Progenitor cell of endocrine pancreas (in vitro differentiated cells): Measurements from ENCODE around the gene IAPP. TPM values are rescaled to one million over a fixed set of nuclear protein-coding genes. Genes with fewer than 3 reads are reported as not detected.
A peak's percentile ranks its signal among the peaks of the same experiment; 100 is the strongest.
"Not testable (repeated sequence)": the region's sequence is repeated elsewhere in the genome, so short reads cannot be mapped to it uniquely, and the experiment has no call there.

Experiments
- DNase-seq: peaks from one replicate; pipeline ENCODE4 v3.0.0; 2021; ENCODE audit warnings: low spot score; ENCODE audit not compliant: unreplicated experiment
- H3K27ac Mint-ChIP-seq: 2 replicates; pipeline ENCODE4 v1.8.0; 2021; ENCODE audit warnings: mild to moderate bottlenecking, moderate library complexity, mixed read lengths
- H3K27me3 Mint-ChIP-seq: 2 replicates; pipeline ENCODE4 v1.8.0; 2021; ENCODE audit warnings: mixed read lengths
- H3K36me3 Mint-ChIP-seq: 2 replicates; pipeline ENCODE4 v1.8.0; 2022; ENCODE audit warnings: mixed read lengths; ENCODE audit not compliant: insufficient read depth
- H3K4me1 Mint-ChIP-seq: 2 replicates; pipeline ENCODE4 v1.8.0; 2021; ENCODE audit warnings: low read depth, mixed read lengths
- H3K4me3 Mint-ChIP-seq: 2 replicates; pipeline ENCODE4 v1.8.0; 2021; ENCODE audit warnings: low read depth, mild to moderate bottlenecking, moderate library complexity, mixed read lengths
- H3K9me3 Mint-ChIP-seq: 2 replicates; pipeline ENCODE4 v1.8.0; 2021; ENCODE audit warnings: low read depth, mixed read lengths
- total RNA-seq: library from RNA; stranded (reverse); gene quantifications from 2 replicates; pipeline ENCODE4 v1.2.1, GENCODE V29; 2021
- TF ChIP-seq, protein P1 (sequence below): fragments of 200-600 bp; sonication (generic); IDR thresholded peaks from one replicate; pipeline ENCODE4 v1.5.0; 2021; ENCODE audit warnings: antibody characterized with exemption, mild to moderate bottlenecking; ENCODE audit not compliant: unreplicated experiment

The IAPP gene
- total RNA-seq, 1 donor from 2014 or later = not detected

DNA sequence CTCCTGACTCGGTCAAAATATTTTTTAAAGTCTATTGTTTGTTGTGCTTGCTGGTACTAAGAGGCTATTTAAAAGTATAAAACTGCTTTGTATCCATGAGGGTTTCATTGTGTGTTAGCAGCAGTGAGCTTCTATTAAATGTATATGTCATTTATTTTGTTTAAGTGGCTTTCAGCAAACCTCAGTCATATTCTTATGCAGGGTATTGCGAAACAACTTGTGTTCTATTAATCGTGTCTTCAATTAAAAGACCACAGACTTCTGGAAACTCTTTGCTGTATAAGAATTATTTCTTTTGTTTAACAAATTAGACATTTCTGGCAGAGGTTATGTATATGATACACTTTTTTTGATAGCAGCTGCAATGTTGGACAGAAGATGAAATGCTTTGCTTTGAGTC lies 6.5 kb downstream of the IAPP start:
- peaks cover 21% of the 10 kb centered on the region for H3K27me3 Mint-ChIP-seq
- TF ChIP-seq, protein P1, sequence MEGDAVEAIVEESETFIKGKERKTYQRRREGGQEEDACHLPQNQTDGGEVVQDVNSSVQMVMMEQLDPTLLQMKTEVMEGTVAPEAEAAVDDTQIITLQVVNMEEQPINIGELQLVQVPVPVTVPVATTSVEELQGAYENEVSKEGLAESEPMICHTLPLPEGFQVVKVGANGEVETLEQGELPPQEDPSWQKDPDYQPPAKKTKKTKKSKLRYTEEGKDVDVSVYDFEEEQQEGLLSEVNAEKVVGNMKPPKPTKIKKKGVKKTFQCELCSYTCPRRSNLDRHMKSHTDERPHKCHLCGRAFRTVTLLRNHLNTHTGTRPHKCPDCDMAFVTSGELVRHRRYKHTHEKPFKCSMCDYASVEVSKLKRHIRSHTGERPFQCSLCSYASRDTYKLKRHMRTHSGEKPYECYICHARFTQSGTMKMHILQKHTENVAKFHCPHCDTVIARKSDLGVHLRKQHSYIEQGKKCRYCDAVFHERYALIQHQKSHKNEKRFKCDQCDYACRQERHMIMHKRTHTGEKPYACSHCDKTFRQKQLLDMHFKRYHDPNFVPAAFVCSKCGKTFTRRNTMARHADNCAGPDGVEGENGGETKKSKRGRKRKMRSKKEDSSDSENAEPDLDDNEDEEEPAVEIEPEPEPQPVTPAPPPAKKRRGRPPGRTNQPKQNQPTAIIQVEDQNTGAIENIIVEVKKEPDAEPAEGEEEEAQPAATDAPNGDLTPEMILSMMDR = no peak
- no peak overlapping the region for H3K4me3 Mint-ChIP-seq
- peaks cover 15% of the 10 kb centered on the region for H3K4me1 Mint-ChIP-seq
- H3K9me3 Mint-ChIP-seq = peaks cover 5% of the 10 kb centered on the region
- H3K36me3 Mint-ChIP-seq = no peaks in the 10 kb centered on the region
- no peak for DNase-seq
- H3K27ac Mint-ChIP-seq = no peak overlapping the region

DNA sequence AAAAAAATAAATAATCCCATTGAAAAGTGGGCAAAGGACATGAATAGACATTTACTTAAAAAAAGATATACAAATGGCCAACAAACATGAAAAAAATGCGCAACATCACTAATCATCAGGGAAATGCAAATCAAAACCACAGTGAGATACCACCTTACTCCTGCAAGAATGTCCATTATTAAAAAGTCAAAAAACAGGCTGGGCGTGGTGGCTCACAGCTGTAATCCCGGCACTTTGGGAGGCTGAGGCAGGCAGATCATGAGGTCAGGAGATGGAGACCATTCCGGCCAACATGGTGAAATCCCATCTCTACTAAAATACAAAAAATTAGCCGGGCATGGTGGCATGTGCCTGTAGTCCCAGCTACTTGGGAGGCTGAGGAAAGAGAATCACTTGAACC lies 8.6 kb downstream of the IAPP start:
- H3K36me3 Mint-ChIP-seq, H3K27ac Mint-ChIP-seq, DNase-seq, H3K4me3 Mint-ChIP-seq: not testable (repeated sequence)
- peaks cover 14% of the 10 kb centered on the region for H3K27me3 Mint-ChIP-seq
- H3K9me3 Mint-ChIP-seq = peaks cover 11% of the 10 kb centered on the region
- H3K4me1 Mint-ChIP-seq = peaks cover 11% of the 10 kb centered on the region

DNA sequence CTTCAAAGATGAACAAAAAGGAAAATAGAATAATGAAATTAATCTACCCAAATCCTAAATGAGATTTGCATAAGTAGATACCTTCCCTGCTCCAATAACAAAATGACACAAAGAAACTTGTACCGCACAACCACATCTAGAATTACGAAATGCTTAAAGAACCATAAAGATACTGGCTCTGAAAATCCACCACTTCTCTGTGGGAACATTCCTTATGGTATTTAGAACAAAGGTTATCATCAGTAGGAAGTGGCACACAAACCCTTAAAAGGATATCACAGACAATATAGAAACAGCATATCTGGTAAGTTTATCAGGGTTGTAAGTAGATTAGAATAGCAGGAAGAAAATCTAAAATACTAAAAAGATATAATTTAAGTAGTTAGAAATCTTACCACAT lies 11.6 kb downstream of the IAPP start:
- Mint-ChIP-seq H3K36me3 (peaks cover 4% of the 10 kb centered on the region), H3K9me3 (peaks cover 16% of the 10 kb centered on the region), H3K27ac (no peak overlapping the region), H3K4me3 (no peak overlapping the region), H3K27me3 (no peaks in the 10 kb centered on the region), H3K4me1 (peaks cover 4% of the 10 kb centered on the region)
- TF ChIP-seq, protein P1 = no peak
- DNase-seq = no peak

DNA sequence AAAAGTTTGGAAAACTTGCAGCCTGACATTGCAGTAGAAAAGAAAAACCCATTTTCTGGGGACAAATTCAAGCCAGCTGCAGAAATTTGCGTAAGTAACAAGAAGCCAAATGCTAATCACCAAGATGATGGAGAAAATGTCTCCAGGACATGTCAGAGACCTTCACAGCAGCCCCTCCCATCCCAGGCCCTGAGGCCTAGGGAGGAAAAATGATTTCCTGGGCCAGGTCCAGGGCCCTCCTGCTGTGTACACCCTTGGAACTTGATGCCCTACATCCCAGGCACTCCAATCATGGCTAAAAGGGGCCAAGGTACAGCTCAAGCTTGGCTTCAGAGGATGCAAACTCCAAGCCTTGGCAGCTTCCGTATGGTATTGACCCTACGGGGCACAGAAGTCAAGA lies 14.5 kb downstream of the IAPP start:
- Mint-ChIP-seq H3K4me3 (no peak overlapping the region), H3K36me3 (peaks cover 4% of the 10 kb centered on the region), H3K9me3 (peaks cover 16% of the 10 kb centered on the region), H3K27me3 (peaks cover 4% of the 10 kb centered on the region), H3K4me1 (peaks cover 4% of the 10 kb centered on the region), H3K27ac (no peak overlapping the region)
- TF ChIP-seq, protein P1 = no peak
- DNase-seq = no peak

DNA sequence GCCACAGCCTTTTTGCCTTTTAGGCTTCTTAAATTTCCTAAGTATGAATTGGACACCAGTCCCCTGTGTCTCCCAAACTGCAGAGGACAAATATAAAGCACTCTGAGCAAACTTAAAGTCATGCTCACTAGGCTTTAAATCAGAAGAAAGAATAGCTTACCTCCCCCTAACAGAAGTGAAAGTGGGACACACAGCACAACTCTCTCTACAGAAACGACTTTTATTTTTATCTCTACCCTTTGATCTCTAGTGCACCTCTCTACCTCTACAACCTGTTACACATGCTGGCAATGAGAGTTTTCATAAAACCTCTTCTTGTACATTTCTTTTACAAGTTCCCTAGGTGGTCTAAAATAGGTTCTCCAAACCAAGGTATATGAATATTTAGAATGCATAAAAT lies 19.7 kb downstream of the IAPP start:
- H3K27me3 Mint-ChIP-seq = peaks cover 9% of the 10 kb centered on the region
- H3K4me3 Mint-ChIP-seq = no peak overlapping the region
- H3K27ac Mint-ChIP-seq = no peak overlapping the region
- TF ChIP-seq, protein P1 = no peak
- no peak for DNase-seq
- H3K4me1 Mint-ChIP-seq = peaks cover 5% of the 10 kb centered on the region
- H3K36me3 Mint-ChIP-seq = no peaks in the 10 kb centered on the region
- peaks cover 12% of the 10 kb centered on the region for H3K9me3 Mint-ChIP-seq

DNA sequence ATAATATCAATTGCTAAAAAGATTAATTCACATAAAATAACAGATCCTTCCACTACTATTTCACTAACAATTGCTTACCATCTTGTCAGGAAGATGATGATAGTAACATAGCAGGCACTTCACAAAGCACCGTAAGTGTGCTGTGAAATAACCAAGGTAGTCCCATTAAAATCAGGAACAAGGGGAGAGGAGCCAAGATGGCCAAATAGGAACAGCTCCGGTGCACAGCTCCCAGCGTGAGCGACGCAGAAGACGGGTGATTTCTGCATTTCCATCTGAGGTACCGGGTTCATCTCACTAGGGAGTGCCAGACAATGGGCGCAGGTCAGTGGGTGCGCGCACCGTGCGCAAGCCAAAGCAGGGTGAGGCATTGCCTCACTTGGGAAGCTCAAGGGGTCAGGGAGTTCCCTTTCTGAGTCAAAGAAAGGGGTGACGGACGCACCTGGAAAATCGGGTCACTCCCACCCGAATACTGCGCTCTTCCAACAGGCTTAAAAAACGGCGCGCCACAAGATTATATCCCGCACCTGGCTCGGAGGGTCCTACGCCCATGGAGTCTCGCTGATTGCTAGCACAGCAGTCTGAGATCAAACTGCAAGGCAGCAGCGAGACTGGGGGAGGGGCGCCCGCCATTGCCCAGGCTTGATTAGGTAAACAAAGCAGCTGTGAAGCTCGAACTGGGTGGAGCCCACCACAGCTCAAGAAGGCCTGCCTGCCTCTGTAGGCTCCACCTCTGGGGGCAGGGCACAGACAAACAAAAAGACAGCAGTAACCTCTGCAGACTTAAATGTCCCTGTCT lies 22.3 kb downstream of the IAPP start:
- Mint-ChIP-seq H3K4me3 (peak overlapping the region; percentile 82), H3K9me3 (peaks cover 12% of the 10 kb centered on the region), H3K27ac (peak overlapping the region; percentile 97)
- not testable (repeated sequence) for DNase-seq, H3K36me3 Mint-ChIP-seq, H3K4me1 Mint-ChIP-seq, H3K27me3 Mint-ChIP-seq
